Left forelimb (tissue), 1 donor: ENCODE results near the gene FGF2.
"Not testable (repeated sequence)": the region's sequence is repeated elsewhere in the genome, so short reads cannot be mapped to it uniquely, and the experiment has no call there.

Experiments
- DNase-seq: peaks from one replicate; pipeline ENCODE4 v3.0.0-alpha.2; 2018; ENCODE audit warnings: low spot score

The FGF2 gene

DNA sequence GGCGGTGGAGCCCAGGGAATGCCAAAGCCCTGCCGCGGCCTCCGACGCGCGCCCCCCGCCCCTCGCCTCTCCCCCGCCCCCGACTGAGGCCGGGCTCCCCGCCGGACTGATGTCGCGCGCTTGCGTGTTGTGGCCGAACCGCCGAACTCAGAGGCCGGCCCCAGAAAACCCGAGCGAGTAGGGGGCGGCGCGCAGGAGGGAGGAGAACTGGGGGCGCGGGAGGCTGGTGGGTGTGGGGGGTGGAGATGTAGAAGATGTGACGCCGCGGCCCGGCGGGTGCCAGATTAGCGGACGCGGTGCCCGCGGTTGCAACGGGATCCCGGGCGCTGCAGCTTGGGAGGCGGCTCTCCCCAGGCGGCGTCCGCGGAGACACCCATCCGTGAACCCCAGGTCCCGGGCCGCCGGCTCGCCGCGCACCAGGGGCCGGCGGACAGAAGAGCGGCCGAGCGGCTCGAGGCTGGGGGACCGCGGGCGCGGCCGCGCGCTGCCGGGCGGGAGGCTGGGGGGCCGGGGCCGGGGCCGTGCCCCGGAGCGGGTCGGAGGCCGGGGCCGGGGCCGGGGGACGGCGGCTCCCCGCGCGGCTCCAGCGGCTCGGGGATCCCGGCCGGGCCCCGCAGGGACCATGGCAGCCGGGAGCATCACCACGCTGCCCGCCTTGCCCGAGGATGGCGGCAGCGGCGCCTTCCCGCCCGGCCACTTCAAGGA, at the start of gene FGF2:
TSS of gene FGF2 (plus strand) at position 279 of the 705 bp plus-strand sequence. CDS start at position 623, 344 bp downstream.
- DNase-seq: peak; percentile 92

DNA sequence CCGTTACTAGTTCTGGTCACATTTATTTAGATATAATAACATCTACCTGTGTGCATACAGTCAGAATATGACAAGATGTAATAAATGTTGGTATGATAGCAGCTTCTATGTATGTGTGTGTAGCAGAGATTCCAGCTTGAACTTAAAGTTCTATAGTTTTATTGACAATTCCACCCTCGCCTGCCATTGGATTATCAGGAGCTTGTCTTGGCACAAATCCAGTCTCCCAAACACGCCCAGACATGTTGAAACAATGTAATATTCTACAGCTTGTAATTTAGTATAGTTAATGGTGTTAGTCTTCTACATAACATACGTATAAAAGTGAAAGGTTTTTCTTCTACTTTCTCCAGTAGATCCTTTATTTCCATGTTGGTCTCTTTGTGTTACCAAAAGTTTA, 49.7 kb upstream of the FGF2 start:
- no peak for DNase-seq

DNA sequence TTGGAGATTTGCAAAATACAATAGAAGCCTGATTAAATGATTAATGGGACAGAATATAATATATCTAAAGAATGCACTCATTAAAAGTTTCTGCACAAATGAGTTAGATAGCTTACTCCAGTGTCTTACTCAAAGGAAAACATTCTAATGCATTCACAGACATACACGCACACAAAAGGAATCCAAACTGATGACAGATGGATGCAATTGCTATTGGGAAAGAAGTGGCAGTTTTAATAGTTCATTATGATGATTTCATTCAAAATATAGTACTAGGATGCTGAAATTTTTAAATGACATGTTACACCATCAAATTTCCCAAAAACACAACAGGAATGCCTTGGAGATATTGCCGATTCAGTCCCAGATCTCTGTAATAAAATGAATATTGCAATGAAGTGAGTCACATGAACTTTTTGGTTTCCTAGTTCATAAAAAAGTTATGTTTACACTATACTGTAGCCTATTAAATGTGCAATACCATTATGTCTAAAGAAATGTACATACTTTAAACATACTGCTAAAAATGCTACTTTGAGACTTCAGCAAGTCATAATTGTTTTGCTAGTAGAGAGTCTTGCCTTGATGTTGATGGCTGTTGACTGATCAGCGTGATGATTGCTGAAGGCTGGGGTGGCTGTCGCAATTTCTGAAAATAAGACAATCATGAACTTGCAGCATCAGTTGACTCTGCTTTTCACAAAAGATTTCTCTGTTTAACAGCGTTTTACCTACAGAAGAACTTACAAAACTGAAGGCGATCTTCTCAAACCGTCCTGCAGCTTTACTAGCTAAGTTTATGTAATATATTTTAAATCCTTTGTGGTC, 48.6 kb upstream of the FGF2 start:
- DNase-seq: no peak

DNA sequence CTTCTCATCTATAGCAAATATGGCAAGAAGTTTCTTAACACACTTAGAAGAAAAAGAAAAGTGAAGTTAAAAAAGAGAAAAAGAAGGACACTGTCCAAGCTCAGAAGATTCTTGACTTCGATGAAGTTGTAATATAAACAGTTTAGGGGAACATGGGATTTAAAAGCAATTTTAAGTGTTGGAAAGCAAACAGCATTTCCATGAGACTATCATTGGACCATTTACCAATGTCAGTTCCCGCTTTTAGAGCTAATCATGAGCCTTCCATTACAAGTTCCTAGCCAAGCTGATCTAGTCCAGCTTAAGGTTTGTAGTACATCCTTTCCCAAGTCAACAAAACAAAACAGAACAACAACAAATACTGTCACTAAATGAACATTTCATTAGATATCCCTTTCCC, 45.1 kb upstream of the FGF2 start:
- no peak for DNase-seq

DNA sequence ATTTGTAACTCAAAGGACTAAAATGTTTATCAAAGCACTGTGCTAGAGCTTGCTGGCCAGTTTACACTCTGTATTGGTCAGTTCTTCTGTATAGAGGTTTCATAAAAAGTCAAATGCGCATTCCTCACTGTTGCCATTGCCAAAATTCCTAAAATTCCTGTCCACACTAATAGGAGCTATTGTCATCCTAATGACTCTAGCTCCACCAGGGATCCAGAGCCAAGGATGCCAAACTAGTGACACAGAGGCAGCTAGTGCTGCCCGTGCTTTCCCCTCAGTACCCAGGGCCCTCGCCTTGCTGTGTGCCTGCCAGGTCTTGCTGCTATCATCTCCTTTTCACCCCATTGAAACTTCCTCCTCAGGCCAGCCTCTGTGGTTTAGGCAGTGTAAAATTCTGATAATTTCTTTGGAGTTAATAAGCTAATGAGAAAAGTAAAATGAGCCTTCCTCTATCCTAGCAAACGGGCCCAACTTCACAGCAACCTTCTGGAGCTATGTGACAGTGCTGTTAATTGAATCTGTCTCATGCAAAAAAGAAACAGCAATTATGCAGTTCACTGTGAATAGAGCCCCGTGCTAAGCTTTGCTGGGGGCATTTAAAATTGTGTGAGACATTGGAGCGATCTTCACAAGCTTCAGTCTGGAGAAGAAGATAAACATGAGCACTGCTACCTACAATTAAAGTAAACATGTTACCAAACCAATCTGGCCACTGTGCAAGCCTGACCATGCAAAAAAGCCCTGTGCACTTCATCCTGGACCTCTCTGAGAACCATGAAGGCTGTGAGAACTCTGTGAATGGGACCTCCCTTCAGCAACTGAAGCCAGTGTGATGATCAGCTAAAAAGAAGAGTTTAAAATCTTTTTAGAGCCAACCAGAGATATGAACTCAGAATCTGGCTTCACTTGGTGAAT, 43.1 kb upstream of the FGF2 start:
- no peak for DNase-seq

DNA sequence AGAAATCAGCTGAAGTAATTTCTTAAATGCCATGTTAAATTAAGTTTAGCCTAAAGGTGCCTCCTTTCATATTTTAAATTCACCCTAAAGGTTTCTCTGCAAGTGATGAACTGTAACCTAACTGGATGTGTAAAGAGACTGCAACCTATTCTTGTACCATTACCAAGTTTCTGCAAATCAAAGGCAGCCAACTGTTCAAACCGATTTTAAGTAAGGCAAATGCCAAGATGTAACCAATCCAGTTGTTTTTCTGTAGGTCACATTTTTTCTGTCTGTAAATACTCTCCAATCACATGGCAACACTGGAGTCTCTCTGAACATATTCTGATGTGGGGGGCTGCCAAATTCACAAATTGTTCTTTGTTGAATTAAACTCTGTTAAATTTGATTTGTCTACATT, 42.4 kb upstream of the FGF2 start:
- no peak for DNase-seq

DNA sequence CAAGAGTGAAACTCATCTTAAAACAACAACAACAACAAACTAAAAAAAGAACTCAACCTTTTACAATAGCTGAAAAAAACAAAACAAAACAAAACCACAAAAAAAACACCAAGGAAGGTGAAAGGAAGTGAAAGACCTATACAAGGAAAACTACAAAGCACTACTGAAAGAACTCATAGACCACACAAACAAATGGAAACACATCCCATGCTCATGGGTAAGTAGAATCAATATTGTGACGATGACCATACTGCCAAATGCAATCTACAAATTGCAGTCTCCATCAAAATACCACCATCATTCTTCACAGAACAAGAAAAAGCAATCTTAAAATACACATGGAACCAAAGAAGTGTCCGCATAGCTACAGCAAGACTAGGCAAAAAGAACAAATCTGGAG, 41.5 kb upstream of the FGF2 start:
- no peak for DNase-seq

DNA sequence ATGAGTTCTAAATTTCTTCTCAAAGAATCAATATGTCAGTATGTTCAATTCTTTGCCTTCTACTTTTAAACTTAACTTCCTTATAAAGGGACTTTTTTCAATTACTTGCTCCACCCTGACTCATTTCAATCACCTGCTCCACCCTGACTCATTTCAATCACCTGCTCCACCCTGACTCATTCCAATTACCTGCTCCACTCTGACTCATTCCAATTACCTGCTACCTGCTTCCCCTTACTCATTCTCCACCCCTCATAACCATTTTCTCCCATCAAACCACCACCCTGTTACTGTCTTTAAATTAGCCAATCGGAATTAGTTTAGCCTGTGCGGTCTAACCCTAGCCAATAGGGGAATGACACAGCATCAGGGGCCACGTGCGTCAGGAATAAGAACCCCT, 40.3 kb upstream of the FGF2 start:
- DNase-seq: not testable (repeated sequence)

DNA sequence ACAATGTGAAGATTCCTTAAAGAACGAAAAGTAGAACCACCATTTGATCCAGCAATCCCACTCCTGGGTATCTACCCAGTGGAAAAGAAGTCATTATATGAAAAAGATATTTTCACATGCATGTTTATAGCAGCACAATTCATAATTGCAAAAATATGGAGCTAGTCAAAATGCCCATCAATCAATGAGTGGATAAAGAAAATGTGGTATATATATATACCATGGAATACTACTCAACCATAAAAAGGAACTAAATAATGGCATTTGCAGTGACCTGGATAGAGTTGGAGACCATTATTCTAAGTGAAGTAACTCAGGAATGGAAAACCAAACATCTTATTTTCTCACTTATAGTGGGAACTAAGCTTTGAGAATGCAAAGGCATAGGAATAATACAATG, 39.7 kb upstream of the FGF2 start:
- DNase-seq: not testable (repeated sequence)

DNA sequence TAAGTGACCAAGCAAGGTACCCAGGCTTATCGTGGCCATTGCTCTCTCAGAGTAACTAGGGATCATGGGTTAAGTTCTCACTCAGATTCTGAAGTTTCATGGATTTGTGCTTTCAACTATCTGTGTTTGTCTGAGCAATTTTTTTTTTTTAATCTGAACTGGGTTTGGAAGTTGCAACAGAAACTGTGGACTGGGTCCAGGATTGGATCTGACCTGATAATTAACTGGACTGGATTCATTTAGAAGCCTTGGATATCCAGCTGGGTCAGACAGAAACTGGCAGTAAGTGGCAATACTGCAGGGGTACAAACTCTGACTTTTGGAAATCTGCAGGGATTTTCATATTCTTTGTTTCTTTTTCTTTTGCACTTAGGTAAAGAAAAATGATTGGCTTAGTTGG, 38.7 kb upstream of the FGF2 start:
- DNase-seq: no peak

DNA sequence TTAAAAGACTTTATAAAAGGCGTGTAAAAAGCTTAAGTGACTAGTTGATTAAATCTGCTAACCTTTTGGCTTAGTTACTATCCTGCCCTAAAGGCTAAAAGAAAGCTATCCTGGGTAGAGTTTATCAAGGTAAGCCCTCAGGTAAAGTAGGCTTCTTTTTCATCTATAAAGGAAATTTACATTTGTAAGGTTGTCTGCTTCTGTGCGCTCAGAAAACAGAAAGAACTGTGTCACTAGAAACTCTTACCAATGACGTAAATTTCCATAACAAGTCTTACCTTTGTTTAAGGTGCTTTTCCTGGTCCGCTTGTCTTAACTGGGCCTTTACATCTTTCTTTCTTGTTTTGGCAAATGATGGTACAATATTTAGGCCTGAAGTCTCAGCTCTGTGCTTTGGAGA, 37.7 kb upstream of the FGF2 start:
- no peak for DNase-seq

DNA sequence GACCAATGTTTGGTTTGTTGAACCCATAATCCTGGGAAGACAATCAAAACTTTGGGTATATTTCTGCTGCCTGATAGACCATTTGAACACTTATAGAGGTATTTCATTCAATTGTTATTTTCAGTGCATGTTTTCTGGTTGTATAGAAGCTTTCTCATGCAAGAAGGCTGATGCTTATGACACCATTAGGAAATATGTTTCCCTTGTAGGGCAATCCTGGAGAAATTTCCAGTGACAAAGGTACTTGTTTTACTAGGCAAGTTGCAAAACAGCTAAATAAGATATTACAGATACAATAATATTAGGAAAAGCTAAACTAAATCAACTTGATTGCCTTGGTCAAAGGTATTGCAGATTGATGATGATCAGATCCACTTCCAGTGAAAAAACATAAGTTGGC, 32.8 kb upstream of the FGF2 start:
- DNase-seq: no peak

DNA sequence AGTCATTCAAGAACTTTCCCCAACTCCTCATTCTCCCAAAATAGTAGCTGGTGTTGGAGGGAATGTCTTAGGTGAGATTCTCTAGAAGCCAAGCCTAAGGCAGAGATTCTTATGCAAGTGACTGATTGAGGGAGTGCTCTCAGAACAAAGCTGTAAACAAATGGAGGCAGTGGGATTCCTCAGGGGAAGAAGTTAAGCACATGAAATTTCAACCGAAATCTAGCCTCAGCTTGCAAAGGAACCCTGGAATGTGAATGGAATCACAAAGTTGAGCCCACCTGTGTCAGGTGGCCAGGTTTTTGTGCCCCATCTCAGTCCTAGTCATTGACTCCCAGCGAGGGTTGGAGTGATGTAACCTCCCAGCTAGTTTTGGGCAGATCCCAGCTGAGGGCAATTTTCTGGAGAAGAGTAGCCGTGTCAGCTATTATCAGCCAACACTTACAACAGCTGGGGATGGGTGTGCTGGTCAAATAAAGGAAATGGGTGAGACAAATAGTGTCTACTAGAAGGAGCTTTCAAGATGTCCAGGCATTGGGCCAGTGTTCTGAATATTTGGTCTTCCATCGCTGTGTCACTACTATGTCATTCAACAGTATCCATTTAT, 29.7 kb upstream of the FGF2 start:
- DNase-seq: no peak

DNA sequence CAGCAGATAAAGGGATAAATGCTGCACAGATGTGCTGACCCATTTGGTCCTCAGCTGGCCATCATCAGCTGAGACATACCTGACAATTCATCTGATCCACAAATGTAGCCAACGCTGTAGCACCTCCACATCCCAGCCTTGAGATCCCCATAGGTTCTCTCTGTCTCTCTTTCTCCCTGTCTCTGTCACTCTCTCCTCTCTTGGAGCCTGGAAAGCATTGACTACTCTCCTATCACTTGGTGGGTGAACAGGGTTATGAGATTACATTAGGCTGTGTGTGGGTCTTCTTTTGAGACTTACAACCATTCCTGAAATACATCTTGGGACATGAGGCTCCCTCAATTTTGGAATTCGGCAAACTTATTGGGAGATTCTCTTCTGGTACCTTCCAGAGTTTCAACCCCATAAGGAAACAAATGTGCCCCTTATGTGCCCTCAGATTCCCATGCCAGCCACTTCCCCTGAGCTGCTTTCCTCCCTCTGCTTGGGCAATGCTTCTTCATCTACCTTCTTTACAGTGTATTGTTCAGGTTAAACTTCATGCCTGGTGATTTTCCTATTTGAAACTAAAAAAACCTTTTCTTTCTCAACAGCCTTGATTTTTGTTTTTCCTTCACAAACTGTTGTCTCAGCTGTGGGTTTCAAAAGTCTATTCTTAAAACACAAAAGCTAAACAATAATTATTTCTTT, 29.1 kb upstream of the FGF2 start:
- no peak for DNase-seq

DNA sequence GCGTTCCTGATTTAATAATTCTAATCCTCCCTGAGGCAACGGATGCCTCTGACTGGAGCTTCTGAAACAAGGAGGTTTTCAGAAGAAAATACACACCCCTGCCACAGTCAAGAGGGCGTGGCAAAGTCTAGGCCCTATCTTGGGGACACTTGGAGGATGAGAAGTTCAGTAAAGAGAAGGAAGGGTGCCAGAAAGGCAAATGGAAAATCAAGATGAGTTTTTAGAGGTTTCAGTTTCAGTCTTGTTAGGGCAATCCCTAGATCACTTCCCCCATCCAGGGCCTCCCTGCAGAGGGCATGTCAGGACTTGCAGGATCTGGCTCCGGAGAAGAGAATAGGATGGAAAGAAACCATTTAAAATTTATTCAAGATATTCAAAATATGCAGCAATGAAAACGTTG, 28.5 kb upstream of the FGF2 start:
- no peak for DNase-seq

DNA sequence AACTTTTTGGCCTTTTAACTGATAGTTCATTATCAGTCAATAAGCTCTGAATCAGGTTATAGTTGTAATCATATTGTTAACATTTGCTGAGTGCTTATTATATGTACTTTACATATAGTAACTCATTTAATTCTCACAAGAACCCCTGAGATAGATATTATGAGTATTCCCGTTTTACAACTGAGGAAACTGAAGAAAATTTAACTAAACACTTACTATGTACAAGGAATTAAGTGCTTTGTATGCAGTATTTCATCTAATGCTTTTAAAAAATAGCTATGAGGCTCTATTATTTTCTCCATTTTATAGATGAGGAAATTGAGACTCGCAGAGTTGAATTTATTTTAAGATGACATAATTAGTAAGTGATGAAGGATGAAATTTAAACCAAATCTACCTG, 27.7 kb upstream of the FGF2 start:
- DNase-seq: no peak

DNA sequence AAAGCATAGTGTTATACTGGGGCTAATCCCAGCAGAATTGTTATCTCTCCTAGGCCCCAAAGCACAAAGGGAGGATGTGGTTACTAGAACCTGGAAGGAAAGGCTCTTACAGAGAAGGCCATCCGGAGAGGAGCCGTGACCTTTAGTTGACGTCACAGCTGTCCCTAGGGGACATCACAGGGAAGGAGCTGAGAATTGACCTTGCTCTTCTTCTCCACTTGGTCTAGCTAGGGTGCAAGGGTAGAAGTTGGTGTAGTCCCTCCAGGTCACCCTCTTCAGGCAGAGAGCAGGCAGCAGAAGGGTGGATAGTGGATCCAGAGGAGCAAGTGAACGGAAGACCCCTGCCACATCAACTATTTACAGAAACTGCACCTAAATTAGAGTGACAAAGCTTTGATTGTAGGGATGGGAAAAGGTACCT, 22.8 kb upstream of the FGF2 start:
- no peak for DNase-seq

DNA sequence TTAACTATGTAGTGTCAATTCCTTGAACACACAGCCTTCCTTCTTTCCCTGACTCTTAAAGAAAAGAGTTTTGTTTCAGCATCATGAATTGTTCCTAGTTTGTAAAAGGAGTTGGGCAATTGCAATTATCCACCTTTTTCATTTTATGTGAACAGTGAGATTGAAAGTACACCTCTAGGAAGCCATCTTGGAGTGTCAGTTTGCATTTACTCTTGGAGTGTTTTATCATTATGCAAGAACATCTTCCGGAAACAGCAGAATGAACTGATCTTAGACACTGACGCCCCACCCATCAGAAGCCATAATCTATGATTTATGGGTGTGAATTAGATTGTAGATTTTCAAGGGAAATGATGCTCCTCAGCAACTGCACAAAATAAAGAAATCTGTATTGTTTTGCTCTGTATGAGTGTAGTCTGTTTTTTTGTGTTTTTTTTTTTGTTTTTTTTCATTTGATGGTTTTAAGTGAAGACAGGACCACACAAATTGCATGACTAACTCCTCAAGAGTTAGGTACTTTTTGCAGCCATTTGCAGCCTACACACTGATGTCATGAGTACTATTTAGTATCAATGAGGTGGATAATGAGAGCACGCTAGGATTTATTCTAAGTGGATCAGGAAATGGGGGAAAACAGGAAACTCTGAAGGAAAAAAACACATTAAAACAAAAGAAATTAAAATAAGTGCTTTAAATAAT, 19.5 kb upstream of the FGF2 start:
- DNase-seq: no peak

DNA sequence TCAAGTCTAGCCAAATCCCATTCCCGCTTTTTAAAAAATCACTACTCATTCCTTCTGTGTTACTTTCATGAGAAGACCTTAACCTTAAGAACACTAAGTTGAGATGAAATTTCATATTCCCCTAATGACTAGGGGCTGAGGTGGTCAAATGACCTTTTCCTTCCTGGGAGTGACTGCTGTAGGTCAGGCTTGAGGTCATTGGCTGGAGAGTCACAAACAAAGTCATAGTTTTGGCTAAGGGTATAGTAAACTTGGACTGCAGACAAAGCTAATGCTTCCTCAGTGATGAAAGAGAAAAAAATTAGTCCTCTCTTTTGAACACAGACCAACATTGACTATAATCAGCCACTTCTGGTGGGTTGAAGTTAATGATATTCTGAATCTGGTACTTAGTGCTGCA, 16.0 kb upstream of the FGF2 start:
- DNase-seq: no peak

DNA sequence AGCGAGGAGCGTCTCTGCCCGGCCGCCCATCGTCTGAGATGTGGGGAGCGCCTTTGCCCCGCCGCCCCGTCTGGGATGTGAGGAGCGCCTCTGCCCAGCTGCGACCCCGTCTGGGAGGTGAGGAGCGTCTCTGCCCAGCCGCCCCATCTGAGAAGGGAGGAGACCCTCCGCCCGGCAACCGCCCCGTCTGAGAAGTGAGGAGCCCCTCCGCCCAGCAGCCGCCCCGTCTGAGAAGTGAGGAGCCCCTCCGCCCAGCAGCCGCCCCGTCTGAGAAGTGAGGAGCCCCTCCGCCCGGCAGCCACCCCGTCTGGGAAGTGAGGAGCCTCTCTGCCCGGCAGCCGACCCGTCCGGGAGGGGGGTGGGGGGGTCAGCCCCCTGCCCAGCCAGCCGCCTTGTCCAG, 14.8 kb upstream of the FGF2 start:
- not testable (repeated sequence) for DNase-seq

DNA sequence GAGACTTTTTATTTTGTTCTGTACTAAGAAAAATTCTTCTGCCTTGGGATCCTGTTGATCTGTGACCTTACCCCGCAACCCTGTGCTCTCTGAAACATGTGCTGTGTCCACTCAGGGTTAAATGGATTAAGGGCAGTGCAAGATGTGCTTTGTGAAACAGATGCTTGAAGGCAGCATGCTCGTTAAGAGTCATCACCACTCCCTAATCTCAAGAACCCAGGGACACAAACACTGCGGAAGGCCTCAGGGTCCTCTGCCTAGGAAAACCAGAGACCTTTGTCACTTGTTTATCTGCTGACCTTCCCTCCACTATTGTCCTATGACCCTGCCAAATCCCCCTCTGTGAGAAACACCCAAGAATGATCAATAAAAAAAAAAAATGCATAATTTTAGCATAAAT, 13.8 kb upstream of the FGF2 start:
- DNase-seq: not testable (repeated sequence)
